Measurements from ENCODE around the gene PPP1R26.
"Not testable (repeated sequence)": the region's sequence is repeated elsewhere in the genome, so short reads cannot be mapped to it uniquely, and the experiment has no call there.

DNA sequence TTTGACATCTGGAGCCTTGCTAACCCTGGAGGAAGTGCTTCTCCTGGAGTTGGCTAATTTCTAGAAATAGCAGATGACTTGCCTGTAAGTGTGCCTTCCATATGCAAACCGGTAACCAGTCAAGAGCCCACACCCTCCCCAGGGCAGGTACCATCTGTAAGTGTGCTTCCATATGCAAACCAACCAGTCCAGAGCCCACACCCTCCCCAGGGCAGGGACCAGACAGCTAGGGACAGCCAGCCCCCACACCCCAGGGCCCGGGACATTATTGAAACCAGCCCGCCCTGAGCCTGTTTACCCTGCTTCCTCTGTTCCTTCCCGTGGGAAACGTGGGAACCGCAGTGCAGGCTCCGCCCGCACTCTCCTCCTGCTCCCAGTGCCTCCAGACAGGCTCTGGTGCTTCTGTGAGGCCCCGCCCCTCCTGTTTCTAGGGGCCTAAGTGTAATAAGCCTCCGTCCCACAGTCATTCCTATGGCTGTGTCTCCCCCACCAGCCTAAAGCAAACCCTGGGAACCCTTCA is 54.7 kb downstream of the PPP1R26 start:
- TF ChIP-seq, protein P1, sequence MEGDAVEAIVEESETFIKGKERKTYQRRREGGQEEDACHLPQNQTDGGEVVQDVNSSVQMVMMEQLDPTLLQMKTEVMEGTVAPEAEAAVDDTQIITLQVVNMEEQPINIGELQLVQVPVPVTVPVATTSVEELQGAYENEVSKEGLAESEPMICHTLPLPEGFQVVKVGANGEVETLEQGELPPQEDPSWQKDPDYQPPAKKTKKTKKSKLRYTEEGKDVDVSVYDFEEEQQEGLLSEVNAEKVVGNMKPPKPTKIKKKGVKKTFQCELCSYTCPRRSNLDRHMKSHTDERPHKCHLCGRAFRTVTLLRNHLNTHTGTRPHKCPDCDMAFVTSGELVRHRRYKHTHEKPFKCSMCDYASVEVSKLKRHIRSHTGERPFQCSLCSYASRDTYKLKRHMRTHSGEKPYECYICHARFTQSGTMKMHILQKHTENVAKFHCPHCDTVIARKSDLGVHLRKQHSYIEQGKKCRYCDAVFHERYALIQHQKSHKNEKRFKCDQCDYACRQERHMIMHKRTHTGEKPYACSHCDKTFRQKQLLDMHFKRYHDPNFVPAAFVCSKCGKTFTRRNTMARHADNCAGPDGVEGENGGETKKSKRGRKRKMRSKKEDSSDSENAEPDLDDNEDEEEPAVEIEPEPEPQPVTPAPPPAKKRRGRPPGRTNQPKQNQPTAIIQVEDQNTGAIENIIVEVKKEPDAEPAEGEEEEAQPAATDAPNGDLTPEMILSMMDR (IDR thresholded peaks at IDR 0.05), result not testable (repeated sequence)
- TF ChIP-seq POLR2A (IDR thresholded peaks at IDR 0.05), result not testable (repeated sequence)
